Tibial nerve (tissue), 4 donors: ENCODE data around the gene SPATA46. TPM values are rescaled to one million over a fixed set of nuclear protein-coding genes. Genes with fewer than 3 reads are reported as not detected.
A peak's percentile ranks its signal among the peaks of the same experiment; 100 is the strongest.

ENCODE experiments used
- DNase-seq, 2 donors: peaks; one replicate each; pipeline ENCODE4 v3.0.0-alpha.2; 2019; ENCODE audit warnings: low spot score in 2 of 2
- H3K27ac ChIP-seq, 4 donors: fragments of 200-600 bp; sonication (generic) in 3 of 4; one replicate each; pipeline ENCODE4 v1.5.1; 2017 to 2019; ENCODE audit warnings: mild to moderate bottlenecking in 1 of 4
- H3K27me3 ChIP-seq, 2 donors: fragments of 200-600 bp; sonication (generic) in 1 of 2; one replicate each; pipeline versions ENCODE4 v1.5.1 to v1.6.0; 2017 to 2019
- H3K36me3 ChIP-seq, 3 donors: fragments of 200-600 bp; sonication (generic); one replicate each; pipeline ENCODE4 v1.5.1; 2018 to 2019
- H3K4me1 ChIP-seq, 4 donors: fragments of 200-600 bp; sonication (generic) in 3 of 4; one replicate each; pipeline ENCODE4 v1.5.1; 2017 to 2019
- H3K4me3 ChIP-seq, 4 donors: fragments of 200-600 bp; sonication (generic) in 3 of 4; one replicate each; pipeline ENCODE4 v1.5.1; 2017 to 2019; ENCODE audit warnings: mild to moderate bottlenecking in 1 of 4, moderate library complexity in 1 of 4
- H3K9me3 ChIP-seq, 4 donors: fragments of 200-600 bp; sonication (generic) in 3 of 4; one replicate each; pipeline ENCODE4 v1.5.1; 2017 to 2019
- EP300 ChIP-seq, 2 donors: sonication (generic); formaldehyde crosslinking; IDR thresholded peaks; one replicate each; pipeline ENCODE4 v1.6.1; 2017; ENCODE audit warnings: antibody characterized with exemption in 2 of 2, mild to moderate bottlenecking in 1 of 2
- POLR2A ChIP-seq, 2 donors: fragments of 450-650 bp; IDR thresholded peaks; one replicate each; pipeline ENCODE4 v1.6.1; 2017; ENCODE audit warnings: antibody characterized with exemption in 2 of 2, mild to moderate bottlenecking in 2 of 2, moderate library complexity in 2 of 2
- WGBS, 2 donors: methylation state at CpG; one replicate each; pipeline ENCODE4 v1.1.5; 2018; 5-methylcytosine and 5-hydroxymethylcytosine counted together
- total RNA-seq, 4 donors: library from RNA; depleted of rRNA; stranded (reverse); fragments of >200 nt; gene quantifications; one replicate each; pipeline ENCODE4 v1.1.0, GENCODE V29; 2016
- TF ChIP-seq, protein P1 (sequence below), 5 experiments: fragments of 200-600 bp in 3 of 5; fragments of 450-650 bp in 2 of 5; sonication (generic) in 3 of 5; IDR thresholded peaks; one replicate each; pipeline ENCODE4 v1.5.1; 2016 to 2019; ENCODE audit warnings: antibody characterized with exemption in 5 of 5, mild to moderate bottlenecking in 3 of 5, moderate library complexity in 2 of 5

SPATA46 gene
- total RNA-seq, 4 donors from 2014 or later, result not detected

DNA sequence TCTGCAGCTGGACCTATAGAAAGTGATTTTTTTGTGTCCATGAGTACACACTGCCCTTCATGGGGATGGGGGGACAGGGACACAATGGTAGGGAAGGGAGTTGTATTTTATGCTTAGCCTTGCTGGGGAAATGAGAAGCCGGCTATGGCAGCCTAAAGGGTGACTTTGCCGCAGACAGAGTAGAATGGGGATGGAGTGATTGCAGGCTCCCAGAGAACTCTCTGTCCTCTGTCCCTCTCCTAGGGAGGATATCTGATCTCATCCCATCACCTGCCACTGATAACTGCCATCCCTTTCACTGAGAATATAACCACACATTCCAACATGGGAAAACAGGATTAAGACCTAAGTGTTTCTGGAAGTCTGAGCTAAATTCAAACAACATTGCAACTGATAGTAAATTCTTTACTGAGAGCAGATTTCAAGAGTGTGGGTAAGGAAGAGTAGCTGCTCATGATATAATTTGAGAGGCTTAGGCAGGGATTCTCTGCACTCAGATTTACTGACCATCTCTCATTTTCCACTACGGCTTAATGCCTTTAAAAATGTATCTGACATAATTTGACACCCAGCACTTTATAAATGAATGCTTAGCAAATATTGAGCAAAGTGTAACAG is 21.4 kb upstream of the SPATA46 start:
- TF ChIP-seq POLR2A (IDR thresholded peaks at IDR 0.05) (no peak), EP300 (IDR thresholded peaks at IDR 0.05) (no peak)
- TF ChIP-seq, protein P1, sequence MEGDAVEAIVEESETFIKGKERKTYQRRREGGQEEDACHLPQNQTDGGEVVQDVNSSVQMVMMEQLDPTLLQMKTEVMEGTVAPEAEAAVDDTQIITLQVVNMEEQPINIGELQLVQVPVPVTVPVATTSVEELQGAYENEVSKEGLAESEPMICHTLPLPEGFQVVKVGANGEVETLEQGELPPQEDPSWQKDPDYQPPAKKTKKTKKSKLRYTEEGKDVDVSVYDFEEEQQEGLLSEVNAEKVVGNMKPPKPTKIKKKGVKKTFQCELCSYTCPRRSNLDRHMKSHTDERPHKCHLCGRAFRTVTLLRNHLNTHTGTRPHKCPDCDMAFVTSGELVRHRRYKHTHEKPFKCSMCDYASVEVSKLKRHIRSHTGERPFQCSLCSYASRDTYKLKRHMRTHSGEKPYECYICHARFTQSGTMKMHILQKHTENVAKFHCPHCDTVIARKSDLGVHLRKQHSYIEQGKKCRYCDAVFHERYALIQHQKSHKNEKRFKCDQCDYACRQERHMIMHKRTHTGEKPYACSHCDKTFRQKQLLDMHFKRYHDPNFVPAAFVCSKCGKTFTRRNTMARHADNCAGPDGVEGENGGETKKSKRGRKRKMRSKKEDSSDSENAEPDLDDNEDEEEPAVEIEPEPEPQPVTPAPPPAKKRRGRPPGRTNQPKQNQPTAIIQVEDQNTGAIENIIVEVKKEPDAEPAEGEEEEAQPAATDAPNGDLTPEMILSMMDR (IDR thresholded peaks at IDR 0.05), result no peak
- Histone ChIP-seq H3K36me3 (no peaks in the 10 kb centered on the region), H3K27ac (no peak overlapping the region), H3K4me1 (no peaks in the 10 kb centered on the region), H3K4me3 (no peak overlapping the region), H3K27me3 (no peaks in the 10 kb centered on the region), H3K9me3 (no peaks in the 10 kb centered on the region)
- 46 to 65% methylated on average over 3 of the region's 3 CpGs for WGBS, 2 donors
- no peak for DNase-seq

DNA sequence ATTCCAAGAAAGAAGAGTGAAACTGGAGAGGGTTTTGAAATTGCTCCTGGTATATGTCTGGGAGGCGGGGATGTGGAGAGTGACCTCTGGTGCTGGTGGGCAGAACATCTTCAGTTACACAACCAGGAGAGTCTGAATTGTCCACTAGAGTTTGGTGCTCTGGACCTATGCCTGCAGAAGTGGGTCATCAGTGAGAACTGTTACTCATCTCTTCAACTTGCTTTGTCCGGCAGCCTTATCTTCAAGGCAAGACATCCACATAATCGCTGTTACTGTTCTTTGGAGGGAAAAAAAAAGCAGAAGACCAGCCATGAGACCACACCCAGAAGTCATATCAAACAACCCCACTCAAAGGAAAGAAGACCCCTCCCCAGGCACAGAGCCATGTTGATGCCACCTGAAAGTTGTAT is 20.4 kb upstream of the SPATA46 start:
- TF ChIP-seq EP300 (IDR thresholded peaks at IDR 0.05) (no peak), POLR2A (IDR thresholded peaks at IDR 0.05) (no peak)
- TF ChIP-seq, protein P1 (IDR thresholded peaks at IDR 0.05), result no peak
- Histone ChIP-seq H3K27ac (no peak overlapping the region), H3K4me3 (no peak overlapping the region), H3K9me3 (no peaks in the 10 kb centered on the region), H3K4me1 (no peaks in the 10 kb centered on the region), H3K27me3 (no peaks in the 10 kb centered on the region), H3K36me3 (no peaks in the 10 kb centered on the region)
- WGBS, 2 donors, result 84 to 95% methylated on average over 3 of the region's 3 CpGs
- no peak for DNase-seq

DNA sequence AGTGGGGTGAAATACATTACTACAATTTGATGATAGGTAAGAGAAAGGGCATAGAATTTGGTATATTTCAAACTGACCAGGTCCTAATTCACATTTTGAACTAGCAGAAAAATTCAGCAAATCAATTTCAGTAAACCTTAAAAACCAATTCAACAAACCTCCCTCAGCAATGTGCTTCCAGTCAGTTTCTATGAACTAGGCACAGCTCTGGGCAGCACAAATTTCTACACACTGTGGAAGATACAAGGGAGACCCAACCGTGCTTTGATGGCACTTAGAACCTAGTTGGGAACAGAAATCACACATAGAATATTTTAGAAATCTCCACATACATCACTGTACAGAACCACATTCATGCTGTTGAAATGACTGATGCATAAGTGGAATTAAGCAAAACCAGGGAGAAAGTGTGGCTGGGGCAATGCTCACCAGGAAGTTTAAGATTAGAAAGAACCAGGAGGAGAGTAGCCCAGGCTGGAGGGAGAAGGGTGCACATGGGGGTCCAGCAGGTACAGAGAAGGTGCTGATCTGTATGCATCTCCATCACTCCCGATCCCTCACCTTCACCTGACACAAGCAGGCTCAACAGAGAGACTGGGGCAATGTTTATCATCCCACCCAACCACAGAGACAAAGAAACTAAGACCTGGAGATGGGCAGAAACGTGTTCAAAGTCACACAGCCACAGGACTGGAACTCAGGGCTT is 19.7 kb upstream of the SPATA46 start:
- no peak overlapping the region for H3K27ac ChIP-seq
- H3K27me3 ChIP-seq, result no peaks in the 10 kb centered on the region
- H3K9me3 ChIP-seq, result no peaks in the 10 kb centered on the region
- peaks cover 0 to 6% (median 0%) of the 10 kb centered on the region in 4 donors for H3K4me1 ChIP-seq
- H3K4me3 ChIP-seq, result no peak overlapping the region
- WGBS, 2 donors, result 84 to 88% methylated on average over 3 of the region's 3 CpGs
- no peak for DNase-seq
- TF ChIP-seq, protein P1 (IDR thresholded peaks at IDR 0.05), result no peak
- no peak for TF ChIP-seq EP300 (IDR thresholded peaks at IDR 0.05)
- TF ChIP-seq POLR2A (IDR thresholded peaks at IDR 0.05), result no peak
- H3K36me3 ChIP-seq, result no peaks in the 10 kb centered on the region

DNA sequence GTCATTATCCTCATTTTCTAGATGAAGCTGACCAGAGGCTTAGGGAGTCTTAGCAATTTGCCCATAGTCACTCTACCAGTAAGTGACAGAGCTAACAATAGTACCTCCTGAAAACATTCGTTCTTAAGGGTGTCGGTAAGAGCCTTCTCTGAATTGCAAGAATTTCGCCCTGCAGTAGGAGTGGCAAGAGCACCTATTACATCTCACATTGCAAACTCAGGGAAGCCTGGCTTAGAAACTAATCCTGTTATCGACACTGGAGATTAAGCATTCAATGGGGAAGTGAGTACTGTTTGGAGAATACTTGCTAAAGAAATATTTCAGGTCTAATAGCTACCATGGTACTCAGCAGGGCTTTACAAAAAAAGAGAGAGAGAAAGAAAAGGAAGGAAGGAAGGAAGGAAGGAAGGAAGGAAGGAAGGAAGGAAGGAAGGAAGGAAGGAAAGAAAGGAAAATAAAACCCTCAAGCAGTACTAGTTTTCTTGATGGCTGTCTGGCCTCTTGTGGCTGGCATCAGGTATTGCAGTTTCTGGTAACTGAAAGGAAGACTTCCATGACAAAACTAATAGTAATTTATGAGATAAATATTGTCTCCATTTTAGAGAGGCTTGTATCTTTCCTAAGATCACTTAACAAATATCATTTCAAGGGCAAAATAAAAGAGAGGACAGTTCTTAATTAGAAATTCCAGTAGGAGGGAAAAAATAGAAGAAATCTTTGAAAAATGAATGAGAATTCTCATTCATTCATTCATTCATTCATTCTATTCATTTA is 15.3 kb upstream of the SPATA46 start:
- peaks cover 0 to 28% (median 0%) of the 10 kb centered on the region in 4 donors for H3K4me1 ChIP-seq
- no peak overlapping the region for H3K4me3 ChIP-seq
- H3K36me3 ChIP-seq, result no peaks in the 10 kb centered on the region
- H3K9me3 ChIP-seq, result no peaks in the 10 kb centered on the region
- no peak for TF ChIP-seq POLR2A (IDR thresholded peaks at IDR 0.05)
- TF ChIP-seq, protein P1 (IDR thresholded peaks at IDR 0.05), result peak; percentile 69 to 86 (median 80)
- no peaks in the 10 kb centered on the region for H3K27me3 ChIP-seq
- H3K27ac ChIP-seq, result no peak overlapping the region
- WGBS, 2 donors, result 46 to 57% methylated on average over 4 of the region's 4 CpGs
- DNase-seq, result no peak
